Neuronal stem cell (in vitro differentiated cells): ENCODE results near the gene HTD2.

Experiments used
- DNase-seq: peaks from one replicate; pipeline ENCODE4 v3.0.0-alpha.2; 2013; ENCODE audit warnings: low spot score
- H2AFZ ChIP-seq: one replicate; pipeline ENCODE4 v1.6.1; 2013; ENCODE audit warnings: mild to moderate bottlenecking, low read length, inconsistent platforms
- H2AK5ac ChIP-seq: 2 replicates; pipeline ENCODE4 v1.6.1; 2013; ENCODE audit warnings: low read depth, mild to moderate bottlenecking, inconsistent platforms, low read length, moderate library complexity, mixed read lengths
- H2BK120ac ChIP-seq: 2 replicates; pipeline ENCODE4 v1.6.1; 2013; ENCODE audit warnings: low read depth, mild to moderate bottlenecking, inconsistent platforms, low read length, moderate library complexity, mixed read lengths
- H2BK12ac ChIP-seq: one replicate; pipeline ENCODE4 v1.6.1; 2013; ENCODE audit warnings: low read length, inconsistent platforms
- H2BK15ac ChIP-seq: 2 replicates; pipeline ENCODE4 v1.6.1; 2013; ENCODE audit warnings: mild to moderate bottlenecking, low read length, inconsistent platforms, mixed read lengths
- H2BK5ac ChIP-seq: one replicate; pipeline ENCODE4 v1.6.1; 2013; ENCODE audit warnings: inconsistent platforms, mild to moderate bottlenecking, low read length, moderate library complexity
- H3K14ac ChIP-seq: one replicate; pipeline ENCODE4 v1.6.1; 2013; ENCODE audit warnings: low read length, inconsistent platforms
- H3K18ac ChIP-seq: 2 replicates; pipeline ENCODE4 v1.6.1; 2013; ENCODE audit warnings: low read length, inconsistent platforms
- H3K23ac ChIP-seq: 2 replicates; pipeline ENCODE4 v1.6.1; 2013; ENCODE audit warnings: low read depth, mild to moderate bottlenecking, mixed read lengths, low read length, inconsistent platforms; ENCODE audit not compliant: poor library complexity
- H3K27ac ChIP-seq: replicated peaks from 3 replicates; pipeline ENCODE4 v1.5.1; 2013; ENCODE audit warnings: low read length, inconsistent platforms
- H3K27me3 ChIP-seq, 3 experiments: 2 replicates each; pipeline ENCODE4 v1.6.1; 2013; ENCODE audit warnings: low read length in 3 of 3, mild to moderate bottlenecking in 2 of 3, inconsistent platforms in 1 of 3, low read depth in 1 of 3, mixed read lengths in 1 of 3, moderate library complexity in 1 of 3; ENCODE audit not compliant: control insufficient read depth in 3 of 3, insufficient read depth in 3 of 3
- H3K36me3 ChIP-seq, 2 donors: replicated peaks in 1 of 2; 2 replicates each; pipeline ENCODE4 v1.6.1; 2013; ENCODE audit warnings: low read length in 2 of 2; ENCODE audit not compliant: control insufficient read depth in 2 of 2, insufficient read depth in 2 of 2
- H3K4ac ChIP-seq: 2 replicates; pipeline ENCODE4 v1.6.1; 2013; ENCODE audit warnings: inconsistent platforms, mild to moderate bottlenecking, low read length, moderate library complexity
- H3K4me1 ChIP-seq, 2 donors: 1 replicate in 1 of 2; 2 replicates in 1 of 2; pipeline ENCODE4 v1.6.1; 2013; ENCODE audit warnings: low read length in 2 of 2, low read depth in 1 of 2; ENCODE audit not compliant: control insufficient read depth in 2 of 2, insufficient read depth in 1 of 2
- H3K4me2 ChIP-seq: one replicate; pipeline ENCODE4 v1.6.1; 2013; ENCODE audit warnings: mild to moderate bottlenecking, low read length, inconsistent platforms; ENCODE audit not compliant: insufficient read depth, poor library complexity, severe bottlenecking
- H3K4me3 ChIP-seq, 2 donors: 2 replicates each; pipeline ENCODE4 v1.5.1; 2013; ENCODE audit warnings: low read length in 2 of 2, mild to moderate bottlenecking in 2 of 2, inconsistent platforms in 1 of 2, moderate library complexity in 1 of 2
- H3K79me1 ChIP-seq: one replicate; pipeline ENCODE4 v1.6.1; 2013; ENCODE audit warnings: low read depth, mild to moderate bottlenecking, inconsistent platforms, low read length, moderate library complexity
- H3K9ac ChIP-seq: one replicate; pipeline ENCODE4 v1.6.1; 2013; ENCODE audit warnings: mild to moderate bottlenecking, low read depth, low read length, inconsistent platforms; ENCODE audit not compliant: poor library complexity
- H3K9me3 ChIP-seq, 2 donors: replicated peaks in 1 of 2; 2 replicates each; pipeline versions ENCODE3 to v1.6.1; 2013; ENCODE audit warnings: low read length in 2 of 2, mild to moderate bottlenecking in 2 of 2, inconsistent platforms in 1 of 2, low read depth in 1 of 2, mixed read lengths in 1 of 2, moderate library complexity in 1 of 2; ENCODE audit not compliant: control insufficient read depth in 2 of 2, insufficient read depth in 1 of 2
- H4K8ac ChIP-seq: one replicate; pipeline ENCODE4 v1.6.1; 2013; ENCODE audit warnings: low read depth, mild to moderate bottlenecking, inconsistent platforms, low read length, moderate library complexity
- H4K91ac ChIP-seq: one replicate; pipeline ENCODE4 v1.6.1; 2013; ENCODE audit warnings: low read length, low read depth, mild to moderate bottlenecking, inconsistent platforms; ENCODE audit not compliant: poor library complexity
- WGBS, 2 donors: extraction: QIAGEN DNeasy Blood & Tissue Kit; methylation state at CpG; one replicate each; pipeline ENCODE4 v1.1.7; 2013; ENCODE audit warnings: missing lambda C conversion rate in 2 of 2, mixed read lengths in 1 of 2; ENCODE audit not compliant: insufficient read length in 2 of 2, insufficient replicate concordance in 1 of 2; ENCODE audit errors: extremely low coverage in 2 of 2; 5-methylcytosine and 5-hydroxymethylcytosine counted together

The HTD2 gene

GRCh38 chr3:58346368-58346767, 40.0 kb downstream of the HTD2 start:
- Histone ChIP-seq H2BK120ac (no peak overlapping the region), H4K8ac (no peak overlapping the region), H3K36me3 (no peaks in the 10 kb centered on the region), H2BK12ac (no peak overlapping the region), H3K4me3 (no peak overlapping the region), H3K9me3 (no peaks in the 10 kb centered on the region), H3K79me1 (no peaks in the 10 kb centered on the region), H2AK5ac (no peak overlapping the region), H3K23ac (no peak overlapping the region), H2AFZ (no peak overlapping the region), H2BK15ac (no peak overlapping the region), H3K14ac (no peak overlapping the region), H2BK5ac (no peak overlapping the region), H3K4ac (no peak overlapping the region), H3K18ac (no peak overlapping the region), H3K9ac (no peak overlapping the region), H4K91ac (no peak overlapping the region), H3K27ac (no peak overlapping the region), H3K4me2 (no peak overlapping the region), H3K4me1 (no peaks in the 10 kb centered on the region), H3K27me3 (no peaks in the 10 kb centered on the region)
- DNase-seq: no peak
- WGBS, 2 donors: no CpG with 5 or more reads among the region's 2 CpGs

- no peaks in the 10 kb centered on the region for H3K36me3 ChIP-seq
- no peak overlapping the region for H3K14ac ChIP-seq
- no peaks in the 10 kb centered on the region for H3K4me1 ChIP-seq
- H3K27ac ChIP-seq: no peak overlapping the region
- no peaks in the 10 kb centered on the region for H3K27me3 ChIP-seq
- no peak overlapping the region for H2BK120ac ChIP-seq
- H3K18ac ChIP-seq: no peak overlapping the region
- no peak overlapping the region for H3K9ac ChIP-seq
- no peak overlapping the region for H3K4me2 ChIP-seq
- WGBS, 2 donors: no CpG with 5 or more reads among the region's 7 CpGs
- no peak overlapping the region for H3K4me3 ChIP-seq
- H4K91ac ChIP-seq: no peak overlapping the region
- H2AFZ ChIP-seq: no peak overlapping the region
- no peak overlapping the region for H4K8ac ChIP-seq
- no peak overlapping the region for H3K23ac ChIP-seq
- H3K4ac ChIP-seq: no peak overlapping the region
- H2AK5ac ChIP-seq: no peak overlapping the region
- DNase-seq: no peak
- no peaks in the 10 kb centered on the region for H3K79me1 ChIP-seq
- no peaks in the 10 kb centered on the region for H3K9me3 ChIP-seq
- H2BK5ac ChIP-seq: no peak overlapping the region
- no peak overlapping the region for H2BK12ac ChIP-seq
- H2BK15ac ChIP-seq: no peak overlapping the region
Measured at GRCh38 chr3:58347984-58348383, 41.7 kb downstream of the HTD2 start.

- no peak overlapping the region for H2BK120ac ChIP-seq
- H3K14ac ChIP-seq: no peak overlapping the region
- no CpG with 5 or more reads among the region's 7 CpGs for WGBS, 2 donors
- H3K79me1 ChIP-seq: no peaks in the 10 kb centered on the region
- H2AK5ac ChIP-seq: no peak overlapping the region
- H3K27me3 ChIP-seq: no peaks in the 10 kb centered on the region
- H2BK15ac ChIP-seq: no peak overlapping the region
- H2BK5ac ChIP-seq: no peak overlapping the region
- H3K9ac ChIP-seq: no peak overlapping the region
- H4K8ac ChIP-seq: no peak overlapping the region
- H3K36me3 ChIP-seq: no peaks in the 10 kb centered on the region
- no peak overlapping the region for H3K27ac ChIP-seq
- no peak overlapping the region for H4K91ac ChIP-seq
- H3K4me1 ChIP-seq: no peaks in the 10 kb centered on the region
- H3K23ac ChIP-seq: no peak overlapping the region
- H3K4me2 ChIP-seq: no peak overlapping the region
- no peak overlapping the region for H2AFZ ChIP-seq
- H3K9me3 ChIP-seq: no peaks in the 10 kb centered on the region
- no peak overlapping the region for H2BK12ac ChIP-seq
- no peak overlapping the region for H3K18ac ChIP-seq
- no peak for DNase-seq
- no peak overlapping the region for H3K4ac ChIP-seq
- H3K4me3 ChIP-seq: no peak overlapping the region
Measured at GRCh38 chr3:58349792-58350626, 43.7 kb downstream of the HTD2 start.

GRCh38 chr3:58350627-58351013, 44.3 kb downstream of the HTD2 start:
- H2AFZ ChIP-seq: no peak overlapping the region
- H3K36me3 ChIP-seq: no peaks in the 10 kb centered on the region
- H3K4me1 ChIP-seq: no peaks in the 10 kb centered on the region
- H3K23ac ChIP-seq: no peak overlapping the region
- H3K9me3 ChIP-seq: no peaks in the 10 kb centered on the region
- no peak overlapping the region for H3K18ac ChIP-seq
- H3K4ac ChIP-seq: no peak overlapping the region
- H4K91ac ChIP-seq: no peak overlapping the region
- H3K27me3 ChIP-seq: no peaks in the 10 kb centered on the region
- no peak overlapping the region for H3K14ac ChIP-seq
- WGBS, 2 donors: no CpG with 5 or more reads among the region's 2 CpGs
- H3K9ac ChIP-seq: no peak overlapping the region
- H3K4me2 ChIP-seq: no peak overlapping the region
- H4K8ac ChIP-seq: no peak overlapping the region
- no peak overlapping the region for H2AK5ac ChIP-seq
- H3K79me1 ChIP-seq: no peaks in the 10 kb centered on the region
- H2BK5ac ChIP-seq: no peak overlapping the region
- no peak for DNase-seq
- H3K4me3 ChIP-seq: no peak overlapping the region
- H3K27ac ChIP-seq: no peak overlapping the region
- H2BK120ac ChIP-seq: no peak overlapping the region
- H2BK12ac ChIP-seq: no peak overlapping the region
- H2BK15ac ChIP-seq: no peak overlapping the region
